Calu3 (cell line): ENCODE data around the gene SCFD2. TPM values are rescaled to one million over a fixed set of nuclear protein-coding genes. Genes with fewer than 3 reads are reported as not detected.

Experiments
- BruUV-seq: library from RNA; stranded (reverse); fragments of 400-500 nt; replicated peaks from 2 replicates; lab custom pipeline; 2021; lab: Mats Ljungman, UMichigan
- CTCF ChIA-PET: fragments of 300-600 bp; sonication (Branson Sonifier 250); formaldehyde crosslinking; loops from one replicate; lab custom pipeline; 2022; ENCODE audit warnings: antibody characterized with exemption; lab: Charles Lee
- DNase-seq: peaks from one replicate; pipeline ENCODE4 v3.0.0; 2022
- H3K27ac Mint-ChIP-seq: one replicate; pipeline ENCODE4 v1.8.0; 2022; ENCODE audit warnings: mixed read lengths; ENCODE audit not compliant: unreplicated experiment
- H3K27me3 Mint-ChIP-seq: one replicate; pipeline ENCODE4 v1.8.0; 2022; ENCODE audit warnings: mixed read lengths; ENCODE audit not compliant: unreplicated experiment
- H3K36me3 Mint-ChIP-seq: one replicate; pipeline ENCODE4 v1.8.0; 2022; ENCODE audit warnings: mild to moderate bottlenecking, moderate library complexity, mixed read lengths; ENCODE audit not compliant: insufficient read depth, unreplicated experiment
- H3K4me1 Mint-ChIP-seq: one replicate; pipeline ENCODE4 v1.8.0; 2022; ENCODE audit warnings: mild to moderate bottlenecking, low read depth, mixed read lengths; ENCODE audit not compliant: unreplicated experiment
- H3K4me3 Mint-ChIP-seq: one replicate; pipeline ENCODE4 v1.8.0; 2022; ENCODE audit warnings: mild to moderate bottlenecking, low read depth, moderate library complexity, mixed read lengths; ENCODE audit not compliant: unreplicated experiment
- H3K9me3 Mint-ChIP-seq: one replicate; pipeline ENCODE4 v1.8.0; 2022; ENCODE audit warnings: low read depth, mixed read lengths; ENCODE audit not compliant: unreplicated experiment
- CTCF ChIP-seq: fragments of 200-600 bp; IDR thresholded peaks from one replicate; pipeline ENCODE4 v1.8.0; 2022; ENCODE audit warnings: antibody characterized with exemption; ENCODE audit not compliant: unreplicated experiment
- intact Hi-C: fragments of 100-400 bp; cut with micrococcal nuclease; formaldehyde crosslinking; loops from one replicate; pipeline ENCODE4 v1.10.0; 2022; ENCODE audit not compliant: unreplicated experiment
- total RNA-seq: library from RNA; stranded (reverse); gene quantifications from 2 replicates; pipeline ENCODE4 v1.2.3, GENCODE V29; 2022

The SCFD2 gene
- total RNA-seq, 1 experiment from 2014 or later = 16.7 TPM

GRCh38 chr4:53377319-53378170 is 11.7 kb upstream of the SCFD2 start, which contains the start of gene FIP1L1:
FIP1L1 (plus strand) TSS chr4:53377641; CDS start chr4:53377839, 198 bp downstream.
- CTCF ChIA-PET = interaction anchor here (0.6 kb wide), 1 partner anchor 40 kb away, joined by 4 read pairs; no protein-coding TSS in a partner anchor
- TSS peak; percentile 62 for BruUV-seq
- H3K4me3 Mint-ChIP-seq = peak within 1 kb of the TSS; percentile 94
- H3K36me3 Mint-ChIP-seq = peaks cover 28% of the 10 kb centered on the region
- DNase-seq = peak; percentile 92
- peak within 1 kb of the TSS; percentile 88 for H3K27ac Mint-ChIP-seq
- peaks cover 13% of the 10 kb centered on the region for H3K4me1 Mint-ChIP-seq
- TF ChIP-seq CTCF = no peak
- intact Hi-C loops = loop anchor here (1.0 to 10.0 kb wide), 3 partner anchors 11 to 215 kb away; partner anchors contain the start of genes LNX1 and SCFD2
- H3K27me3 Mint-ChIP-seq = no peaks in the 10 kb centered on the region
- no peaks in the 10 kb centered on the region for H3K9me3 Mint-ChIP-seq

- H3K9me3 Mint-ChIP-seq = no peaks in the 10 kb centered on the region
- H3K4me3 Mint-ChIP-seq = peak overlapping the region; percentile 94
- peaks cover 28% of the 10 kb centered on the region for H3K36me3 Mint-ChIP-seq
- DNase-seq = no peak
- H3K27ac Mint-ChIP-seq = peak overlapping the region; percentile 88
- CTCF ChIA-PET = no interaction called here
- H3K27me3 Mint-ChIP-seq = peaks cover under 1% of the 10 kb centered on the region
- intact Hi-C loops = loop anchor here (1.0 to 10.0 kb wide), 3 partner anchors 11 to 215 kb away; partner anchors contain the start of genes LNX1 and SCFD2
- BruUV-seq = no TSS peak
- TF ChIP-seq CTCF = no peak
- peaks cover 13% of the 10 kb centered on the region for H3K4me1 Mint-ChIP-seq
Observed at GRCh38 chr4:53376900-53377299, 11.0 kb upstream of the SCFD2 start.

GRCh38 chr4:53374777-53375258 is 9.0 kb upstream of the SCFD2 start:
- Mint-ChIP-seq H3K4me1 (peaks cover 5% of the 10 kb centered on the region), H3K36me3 (peaks cover 24% of the 10 kb centered on the region), H3K27ac (no peak overlapping the region), H3K9me3 (no peaks in the 10 kb centered on the region), H3K27me3 (peaks cover 21% of the 10 kb centered on the region), H3K4me3 (no peak overlapping the region)
- DNase-seq = no peak
- BruUV-seq = no TSS peak
- no peak for TF ChIP-seq CTCF
- intact Hi-C loops = loop anchor here (5.0 to 10.0 kb wide), 2 partner anchors 180 to 217 kb away; partner anchors contain the start of gene LNX1
- CTCF ChIA-PET = no interaction called here

GRCh38 chr4:53371843-53372521 is 6.1 kb upstream of the SCFD2 start:
- BruUV-seq = no TSS peak
- Mint-ChIP-seq H3K36me3 (peaks cover 3% of the 10 kb centered on the region), H3K27me3 (peaks cover 45% of the 10 kb centered on the region), H3K27ac (no peak overlapping the region), H3K4me3 (no peak overlapping the region), H3K9me3 (no peaks in the 10 kb centered on the region), H3K4me1 (no peaks in the 10 kb centered on the region)
- no peak for DNase-seq
- CTCF ChIA-PET = no interaction called here
- no peak for TF ChIP-seq CTCF
- intact Hi-C loops = loop anchor here (10.0 kb wide), 1 partner anchor 177 kb away; no protein-coding TSS in a partner anchor
